Keratinocyte (primary cell): ENCODE measurements around the gene ACKR3.

ENCODE experiments used
- CTCF ChIP-seq, 3 experiments: IDR thresholded peaks in 1 of 3; conservative IDR thresholded peaks in 1 of 3; optimal IDR thresholded peaks in 1 of 3; 2 replicates in 2 of 3; 3 replicates in 1 of 3; pipeline versions ENCODE3 to v1.5.1; 2011; ENCODE audit warnings: low read length in 3 of 3, mild to moderate bottlenecking in 3 of 3, moderate library complexity in 2 of 3, control low read depth in 1 of 3, inconsistent platforms in 1 of 3; ENCODE audit not compliant: insufficient read depth in 2 of 3; ENCODE audit errors: extremely low read depth in 1 of 3
- EZH2 ChIP-seq: IDR thresholded peaks from one replicate; pipeline ENCODE4 v1.6.1; 2012; ENCODE audit warnings: inconsistent platforms, mild to moderate bottlenecking, low read length, moderate library complexity

GRCh38 chr2:236607471-236608187, 38.0 kb downstream of the ACKR3 start:
- TF ChIP-seq EZH2 (no peak), CTCF (optimal IDR thresholded peaks at IDR 0.05 in 1 of 3, IDR thresholded peaks at IDR 0.05 in 1 of 3, conservative IDR thresholded peaks at IDR 0.05 in 1 of 3; ENCODE audit: extremely low read depth in 1 of 3, insufficient read depth in 2 of 3, low read length in 3 of 3) (peak in 1 of 3 experiments; percentile 26)
